GM23338 (cell line): ENCODE results near the gene GRK5. TPM values are rescaled to one million over a fixed set of nuclear protein-coding genes. Genes with fewer than 3 reads are reported as not detected.

Experiments used
- ATAC-seq: fragments of 200-7000 bp; cut with Tn5 transposase; 3 replicates; pipeline ENCODE4 v1.9.1; 2020
- DNase-seq: peaks from one replicate; pipeline ENCODE4 v3.0.0-alpha.2; 2015; ENCODE audit warnings: low spot score
- H2AFZ ChIP-seq: fragments of 200-600 bp; sonication (generic); 2 replicates; pipeline ENCODE4 v1.8.0; 2016; ENCODE audit warnings: antibody characterized with exemption, mild to moderate bottlenecking, moderate library complexity
- H3F3A ChIP-seq: fragments of 200-600 bp; sonication (generic); replicated peaks from 2 replicates; pipeline ENCODE4 v1.8.0; 2017; ENCODE audit warnings: antibody characterized with exemption, mixed run types, low read depth
- H3K27ac ChIP-seq: fragments of 200-600 bp; sonication (generic); 2 replicates; pipeline ENCODE4 v1.6.1; 2016; ENCODE audit warnings: low read depth
- H3K27me3 ChIP-seq: fragments of 200-600 bp; sonication (generic); 2 replicates; pipeline ENCODE4 v1.8.0; 2016; ENCODE audit warnings: mild to moderate bottlenecking, mixed run types, moderate library complexity; ENCODE audit not compliant: insufficient read depth
- H3K36me3 ChIP-seq: fragments of 200-600 bp; sonication (generic); 2 replicates; pipeline ENCODE4 v1.8.0; 2016; ENCODE audit warnings: mild to moderate bottlenecking; ENCODE audit not compliant: insufficient read depth
- H3K4me1 ChIP-seq: fragments of 200-600 bp; sonication (generic); 2 replicates; pipeline ENCODE4 v1.8.0; 2016; ENCODE audit warnings: mild to moderate bottlenecking, moderate library complexity; ENCODE audit not compliant: insufficient read depth
- H3K4me2 ChIP-seq: fragments of 200-600 bp; sonication (generic); 2 replicates; pipeline ENCODE4 v1.7.1; 2017; ENCODE audit warnings: mixed run types
- H3K4me3 ChIP-seq: fragments of 200-600 bp; sonication (generic); 2 replicates; pipeline ENCODE4 v1.6.1; 2016; ENCODE audit warnings: mixed run types
- H3K79me2 ChIP-seq: fragments of 200-600 bp; sonication (generic); replicated peaks from 2 replicates; pipeline ENCODE4 v1.8.0; 2017; ENCODE audit warnings: mild to moderate bottlenecking; ENCODE audit not compliant: insufficient read depth
- H3K9me2 ChIP-seq: fragments of 200-600 bp; sonication (generic); 2 replicates; pipeline ENCODE4 v1.8.0; 2017; ENCODE audit not compliant: insufficient read depth
- H4K20me1 ChIP-seq: fragments of 200-600 bp; sonication (generic); replicated peaks from 2 replicates; pipeline ENCODE4 v1.8.0; 2017; ENCODE audit warnings: mild to moderate bottlenecking; ENCODE audit not compliant: insufficient read depth
- H3K27ac Mint-ChIP-seq: 2 replicates; pipeline ENCODE4 v1.8.0; 2020; ENCODE audit warnings: inconsistent platforms, mild to moderate bottlenecking, moderate library complexity, mixed read lengths
- H3K27me3 Mint-ChIP-seq: 3 replicates; pipeline ENCODE4 v1.8.0; 2022; ENCODE audit warnings: low read depth, mild to moderate bottlenecking, moderate library complexity, mixed read lengths, inconsistent platforms; ENCODE audit not compliant: insufficient read depth, poor library complexity
- H3K36me3 Mint-ChIP-seq: 3 replicates; pipeline ENCODE4 v1.8.0; 2021; ENCODE audit warnings: low read depth, mild to moderate bottlenecking, inconsistent platforms, moderate library complexity, mixed read lengths
- H3K4me1 Mint-ChIP-seq: 3 replicates; pipeline ENCODE4 v1.8.0; 2020; ENCODE audit warnings: mild to moderate bottlenecking, inconsistent platforms, mixed read lengths
- H3K4me3 Mint-ChIP-seq: 3 replicates; pipeline ENCODE4 v1.8.0; 2021; ENCODE audit warnings: moderate library complexity, mild to moderate bottlenecking, inconsistent platforms, mixed read lengths
- H3K9me3 Mint-ChIP-seq: 3 replicates; pipeline ENCODE4 v1.8.0; 2020; ENCODE audit warnings: moderate library complexity, mild to moderate bottlenecking, inconsistent platforms, mixed read lengths
- CREB1 ChIP-seq: fragments of 250-450 bp; sonication (Bioruptor Pico); IDR thresholded peaks from 2 replicates; pipeline ENCODE4 v1.5.0; 2020; ENCODE audit warnings: low read depth, mild to moderate bottlenecking, moderate library complexity
- EZH2 ChIP-seq: fragments of 200-600 bp; sonication (generic); IDR thresholded peaks from one replicate; pipeline ENCODE4 v1.8.0; 2017; ENCODE audit warnings: antibody characterized with exemption, mild to moderate bottlenecking, low read depth; ENCODE audit not compliant: unreplicated experiment
- EZH2phosphoT487 ChIP-seq: fragments of 200-600 bp; sonication (generic); IDR thresholded peaks from one replicate; pipeline ENCODE4 v1.8.1; 2018; ENCODE audit warnings: antibody characterized with exemption; ENCODE audit not compliant: unreplicated experiment
- JUNB ChIP-seq: IDR thresholded peaks from one replicate; pipeline ENCODE4 v1.6.1; 2016; ENCODE audit warnings: antibody characterized with exemption; ENCODE audit not compliant: unreplicated experiment
- POLR2AphosphoS5 ChIP-seq: IDR thresholded peaks from 2 replicates; pipeline ENCODE4 v1.6.1; 2016; ENCODE audit warnings: antibody characterized with exemption, low read depth
- ZNF114 ChIP-seq: fragments of 250-450 bp; sonication (Bioruptor Pico); IDR thresholded peaks from 2 replicates; pipeline ENCODE4 v1.5.0; 2020; ENCODE audit warnings: mild to moderate bottlenecking, moderate library complexity
- ZNF331 ChIP-seq: fragments of 250-450 bp; sonication (Bioruptor Pico); IDR thresholded peaks from 2 replicates; pipeline ENCODE4 v1.5.0; 2020; ENCODE audit warnings: low read depth, mild to moderate bottlenecking, moderate library complexity
- polyA plus RNA-seq: library from polyadenylated mRNA; unstranded; fragments of >200 nt; fragmentation: Nextera tagmentation; extraction: Ambion mirVana; gene quantifications from 2 replicates; pipeline ENCODE4 v1.2.1, GENCODE V29; 2016
- total RNA-seq: library from RNA; depleted of rRNA; stranded (reverse); fragments of >200 nt; shearing (Covaris generic); gene quantifications from 2 replicates; pipeline ENCODE4 v1.2.3, GENCODE V29; 2014
- TF ChIP-seq, protein P1 (sequence below), 2 experiments: fragments of 200-600 bp in 1 of 2; sonication (generic) in 1 of 2; conservative IDR thresholded peaks; 2 replicates each; pipeline versions ENCODE4 v1.5.1 to v1.6.1; 2016 to 2017; ENCODE audit warnings: antibody characterized with exemption in 2 of 2, low read depth in 2 of 2, mild to moderate bottlenecking in 2 of 2, moderate library complexity in 1 of 2
- TF ChIP-seq, protein P2 (sequence below): IDR thresholded peaks from 2 replicates; pipeline ENCODE4 v1.6.1; 2016; ENCODE audit warnings: antibody characterized with exemption
- TF ChIP-seq, protein P3 (sequence below): fragments of 250-450 bp; sonication (Bioruptor Pico); IDR thresholded peaks from 2 replicates; pipeline ENCODE4 v1.5.0; 2020; ENCODE audit warnings: mild to moderate bottlenecking, moderate library complexity

Gene GRK5
- total and polyA plus RNA-seq, 2 experiments from 2014 or later = 0.53 to 2.0 TPM

DNA sequence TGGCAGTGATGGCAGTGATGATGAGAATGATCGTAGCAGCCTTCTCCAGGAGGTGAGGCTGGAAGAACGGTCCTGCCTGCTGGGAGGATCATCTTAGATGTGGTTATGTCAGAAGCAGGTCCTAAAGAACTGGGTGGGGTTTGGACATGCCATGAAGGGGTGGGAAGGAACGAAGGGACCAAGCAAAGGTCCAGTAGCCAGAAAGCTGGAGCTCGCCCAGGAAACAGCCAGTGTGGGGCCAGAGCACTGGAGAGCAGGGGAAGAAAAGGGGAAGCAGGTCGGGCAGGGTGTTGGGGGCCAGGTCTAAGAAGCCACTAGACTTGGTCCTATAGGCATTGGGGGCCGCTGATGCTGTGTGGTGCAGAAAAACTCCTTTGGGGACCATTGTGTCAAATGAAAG lies 207.8 kb downstream of the GRK5 start:
- H3K27me3 ChIP-seq = no peaks in the 10 kb centered on the region
- no peaks in the 10 kb centered on the region for H3F3A ChIP-seq
- H3K9me2 ChIP-seq = no peaks in the 10 kb centered on the region
- no peak overlapping the region for H2AFZ ChIP-seq
- no peaks in the 10 kb centered on the region for H4K20me1 ChIP-seq
- Mint-ChIP-seq H3K36me3 (no peaks in the 10 kb centered on the region), H3K9me3 (no peaks in the 10 kb centered on the region), H3K4me3 (no peak overlapping the region), H3K4me1 (peaks cover 14% of the 10 kb centered on the region), H3K27me3 (peaks cover 12% of the 10 kb centered on the region), H3K27ac (no peak overlapping the region)
- no peaks in the 10 kb centered on the region for H3K79me2 ChIP-seq
- H3K4me2 ChIP-seq = no peak overlapping the region
- H3K4me3 ChIP-seq = no peak overlapping the region
- ATAC-seq = no peak
- H3K27ac ChIP-seq = no peak overlapping the region
- DNase-seq = no peak
- TF ChIP-seq JUNB = no peak
- TF ChIP-seq, protein P1, sequence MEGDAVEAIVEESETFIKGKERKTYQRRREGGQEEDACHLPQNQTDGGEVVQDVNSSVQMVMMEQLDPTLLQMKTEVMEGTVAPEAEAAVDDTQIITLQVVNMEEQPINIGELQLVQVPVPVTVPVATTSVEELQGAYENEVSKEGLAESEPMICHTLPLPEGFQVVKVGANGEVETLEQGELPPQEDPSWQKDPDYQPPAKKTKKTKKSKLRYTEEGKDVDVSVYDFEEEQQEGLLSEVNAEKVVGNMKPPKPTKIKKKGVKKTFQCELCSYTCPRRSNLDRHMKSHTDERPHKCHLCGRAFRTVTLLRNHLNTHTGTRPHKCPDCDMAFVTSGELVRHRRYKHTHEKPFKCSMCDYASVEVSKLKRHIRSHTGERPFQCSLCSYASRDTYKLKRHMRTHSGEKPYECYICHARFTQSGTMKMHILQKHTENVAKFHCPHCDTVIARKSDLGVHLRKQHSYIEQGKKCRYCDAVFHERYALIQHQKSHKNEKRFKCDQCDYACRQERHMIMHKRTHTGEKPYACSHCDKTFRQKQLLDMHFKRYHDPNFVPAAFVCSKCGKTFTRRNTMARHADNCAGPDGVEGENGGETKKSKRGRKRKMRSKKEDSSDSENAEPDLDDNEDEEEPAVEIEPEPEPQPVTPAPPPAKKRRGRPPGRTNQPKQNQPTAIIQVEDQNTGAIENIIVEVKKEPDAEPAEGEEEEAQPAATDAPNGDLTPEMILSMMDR (conservative IDR thresholded peaks at IDR 0.05; ENCODE audit: low read depth in 2 of 2) = no peak
- no peaks in the 10 kb centered on the region; the same call in 1 of the 2 replicates for H3K4me1 ChIP-seq
- H3K36me3 ChIP-seq = no peaks in the 10 kb centered on the region

DNA sequence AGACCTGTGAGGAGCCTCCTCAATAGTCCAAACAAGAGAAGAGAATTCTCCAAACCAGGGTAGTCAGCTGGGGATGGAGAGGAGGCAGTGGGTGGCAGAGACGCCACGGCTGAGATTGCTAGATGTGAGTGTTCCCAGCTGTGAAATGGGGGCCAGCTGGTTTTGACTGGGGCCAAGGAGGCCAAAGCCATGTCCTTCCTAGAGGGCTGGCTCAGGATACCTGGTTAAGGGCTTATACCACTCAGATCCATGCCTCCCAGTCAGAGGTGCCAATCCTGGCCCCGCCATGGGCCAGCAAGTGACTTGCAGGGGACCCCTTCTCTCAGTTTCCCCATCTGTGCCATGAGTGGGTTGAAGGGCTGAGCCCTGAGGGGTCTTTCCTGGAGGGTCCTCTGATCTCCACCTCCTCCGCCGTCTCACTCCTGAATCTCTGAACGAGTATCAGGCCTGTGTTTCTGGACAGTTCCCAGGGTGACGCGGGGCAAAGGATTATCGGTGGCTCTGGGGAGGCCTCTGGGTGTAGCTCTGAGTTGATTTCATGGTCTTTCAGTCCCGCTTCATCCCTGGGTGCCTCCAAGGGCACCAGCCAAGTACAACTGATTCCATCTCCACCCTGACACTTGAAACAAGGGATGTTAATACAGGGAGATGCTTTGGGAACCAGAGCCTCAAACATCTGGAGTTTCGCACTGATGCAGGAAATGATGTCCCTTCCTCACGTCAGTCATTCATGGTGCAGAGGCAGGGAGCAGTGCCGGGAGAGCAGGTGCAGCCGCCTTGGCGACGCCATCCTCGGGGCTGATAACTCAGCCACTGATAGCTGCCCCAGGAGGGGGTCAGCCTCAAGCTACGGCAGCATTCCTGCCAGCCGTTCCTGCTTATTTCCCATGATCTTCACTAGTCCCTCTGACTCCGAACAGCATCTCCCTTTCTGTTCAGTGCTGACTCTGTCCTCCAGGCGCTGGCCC lies 208.4 kb downstream of the GRK5 start:
- Histone ChIP-seq H3K27ac (no peak overlapping the region), H3K4me1 (no peaks in the 10 kb centered on the region; the same call in 1 of the 2 replicates), H4K20me1 (no peaks in the 10 kb centered on the region), H2AFZ (no peak overlapping the region), H3K36me3 (no peaks in the 10 kb centered on the region), H3K27me3 (no peaks in the 10 kb centered on the region), H3F3A (no peaks in the 10 kb centered on the region), H3K4me2 (no peak overlapping the region), H3K79me2 (no peaks in the 10 kb centered on the region), H3K4me3 (no peak overlapping the region), H3K9me2 (no peaks in the 10 kb centered on the region)
- DNase-seq = no peak
- no peak for ATAC-seq
- H3K27me3 Mint-ChIP-seq = peaks cover 12% of the 10 kb centered on the region
- no peak overlapping the region for H3K4me3 Mint-ChIP-seq
- no peak overlapping the region for H3K27ac Mint-ChIP-seq
- H3K4me1 Mint-ChIP-seq = peaks cover 14% of the 10 kb centered on the region
- H3K36me3 Mint-ChIP-seq = no peaks in the 10 kb centered on the region
- H3K9me3 Mint-ChIP-seq = no peaks in the 10 kb centered on the region
- TF ChIP-seq CREB1 (CRISPR knock-in tag) = no peak
- TF ChIP-seq EZH2phosphoT487 = no peak
- TF ChIP-seq, protein P2, sequence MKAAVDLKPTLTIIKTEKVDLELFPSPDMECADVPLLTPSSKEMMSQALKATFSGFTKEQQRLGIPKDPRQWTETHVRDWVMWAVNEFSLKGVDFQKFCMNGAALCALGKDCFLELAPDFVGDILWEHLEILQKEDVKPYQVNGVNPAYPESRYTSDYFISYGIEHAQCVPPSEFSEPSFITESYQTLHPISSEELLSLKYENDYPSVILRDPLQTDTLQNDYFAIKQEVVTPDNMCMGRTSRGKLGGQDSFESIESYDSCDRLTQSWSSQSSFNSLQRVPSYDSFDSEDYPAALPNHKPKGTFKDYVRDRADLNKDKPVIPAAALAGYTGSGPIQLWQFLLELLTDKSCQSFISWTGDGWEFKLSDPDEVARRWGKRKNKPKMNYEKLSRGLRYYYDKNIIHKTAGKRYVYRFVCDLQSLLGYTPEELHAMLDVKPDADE = no peak
- TF ChIP-seq EZH2 = no peak
- no peak for TF ChIP-seq ZNF114 (CRISPR knock-in tag)
- TF ChIP-seq JUNB = no peak
- TF ChIP-seq, protein P3, sequence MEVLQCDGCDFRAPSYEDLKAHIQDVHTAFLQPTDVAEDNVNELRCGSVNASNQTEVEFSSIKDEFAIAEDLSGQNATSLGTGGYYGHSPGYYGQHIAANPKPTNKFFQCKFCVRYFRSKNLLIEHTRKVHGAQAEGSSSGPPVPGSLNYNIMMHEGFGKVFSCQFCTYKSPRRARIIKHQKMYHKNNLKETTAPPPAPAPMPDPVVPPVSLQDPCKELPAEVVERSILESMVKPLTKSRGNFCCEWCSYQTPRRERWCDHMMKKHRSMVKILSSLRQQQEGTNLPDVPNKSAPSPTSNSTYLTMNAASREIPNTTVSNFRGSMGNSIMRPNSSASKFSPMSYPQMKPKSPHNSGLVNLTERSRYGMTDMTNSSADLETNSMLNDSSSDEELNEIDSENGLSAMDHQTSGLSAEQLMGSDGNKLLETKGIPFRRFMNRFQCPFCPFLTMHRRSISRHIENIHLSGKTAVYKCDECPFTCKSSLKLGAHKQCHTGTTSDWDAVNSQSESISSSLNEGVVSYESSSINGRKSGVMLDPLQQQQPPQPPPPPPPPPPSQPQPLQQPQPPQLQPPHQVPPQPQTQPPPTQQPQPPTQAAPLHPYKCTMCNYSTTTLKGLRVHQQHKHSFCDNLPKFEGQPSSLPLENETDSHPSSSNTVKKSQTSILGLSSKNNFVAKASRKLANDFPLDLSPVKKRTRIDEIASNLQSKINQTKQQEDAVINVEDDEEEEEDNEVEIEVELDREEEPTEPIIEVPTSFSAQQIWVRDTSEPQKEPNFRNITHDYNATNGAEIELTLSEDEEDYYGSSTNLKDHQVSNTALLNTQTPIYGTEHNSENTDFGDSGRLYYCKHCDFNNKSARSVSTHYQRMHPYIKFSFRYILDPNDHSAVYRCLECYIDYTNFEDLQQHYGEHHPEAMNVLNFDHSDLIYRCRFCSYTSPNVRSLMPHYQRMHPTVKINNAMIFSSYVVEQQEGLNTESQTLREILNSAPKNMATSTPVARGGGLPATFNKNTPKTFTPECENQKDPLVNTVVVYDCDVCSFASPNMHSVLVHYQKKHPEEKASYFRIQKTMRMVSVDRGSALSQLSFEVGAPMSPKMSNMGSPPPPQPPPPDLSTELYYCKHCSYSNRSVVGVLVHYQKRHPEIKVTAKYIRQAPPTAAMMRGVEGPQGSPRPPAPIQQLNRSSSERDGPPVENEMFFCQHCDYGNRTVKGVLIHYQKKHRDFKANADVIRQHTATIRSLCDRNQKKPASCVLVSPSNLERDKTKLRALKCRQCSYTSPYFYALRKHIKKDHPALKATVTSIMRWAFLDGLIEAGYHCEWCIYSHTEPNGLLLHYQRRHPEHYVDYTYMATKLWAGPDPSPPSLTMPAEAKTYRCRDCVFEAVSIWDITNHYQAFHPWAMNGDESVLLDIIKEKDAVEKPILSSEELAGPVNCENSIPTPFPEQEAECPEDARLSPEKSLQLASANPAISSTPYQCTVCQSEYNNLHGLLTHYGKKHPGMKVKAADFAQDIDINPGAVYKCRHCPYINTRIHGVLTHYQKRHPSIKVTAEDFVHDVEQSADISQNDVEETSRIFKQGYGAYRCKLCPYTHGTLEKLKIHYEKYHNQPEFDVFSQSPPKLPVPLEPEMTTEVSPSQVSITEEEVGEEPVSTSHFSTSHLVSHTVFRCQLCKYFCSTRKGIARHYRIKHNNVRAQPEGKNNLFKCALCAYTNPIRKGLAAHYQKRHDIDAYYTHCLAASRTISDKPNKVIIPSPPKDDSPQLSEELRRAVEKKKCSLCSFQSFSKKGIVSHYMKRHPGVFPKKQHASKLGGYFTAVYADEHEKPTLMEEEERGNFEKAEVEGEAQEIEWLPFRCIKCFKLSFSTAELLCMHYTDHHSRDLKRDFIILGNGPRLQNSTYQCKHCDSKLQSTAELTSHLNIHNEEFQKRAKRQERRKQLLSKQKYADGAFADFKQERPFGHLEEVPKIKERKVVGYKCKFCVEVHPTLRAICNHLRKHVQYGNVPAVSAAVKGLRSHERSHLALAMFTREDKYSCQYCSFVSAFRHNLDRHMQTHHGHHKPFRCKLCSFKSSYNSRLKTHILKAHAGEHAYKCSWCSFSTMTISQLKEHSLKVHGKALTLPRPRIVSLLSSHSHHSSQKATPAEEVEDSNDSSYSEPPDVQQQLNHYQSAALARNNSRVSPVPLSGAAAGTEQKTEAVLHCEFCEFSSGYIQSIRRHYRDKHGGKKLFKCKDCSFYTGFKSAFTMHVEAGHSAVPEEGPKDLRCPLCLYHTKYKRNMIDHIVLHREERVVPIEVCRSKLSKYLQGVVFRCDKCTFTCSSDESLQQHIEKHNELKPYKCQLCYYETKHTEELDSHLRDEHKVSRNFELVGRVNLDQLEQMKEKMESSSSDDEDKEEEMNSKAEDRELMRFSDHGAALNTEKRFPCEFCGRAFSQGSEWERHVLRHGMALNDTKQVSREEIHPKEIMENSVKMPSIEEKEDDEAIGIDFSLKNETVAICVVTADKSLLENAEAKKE (CRISPR knock-in tag) = no peak
- no peak for TF ChIP-seq POLR2AphosphoS5
- TF ChIP-seq ZNF331 = no peak
